IPS-15b (cell line): Measurements from ENCODE around the gene NUP98.

Source experiments
- H3K27me3 ChIP-seq: one replicate; pipeline ENCODE4 v1.6.1; 2013; ENCODE audit warnings: low read length; ENCODE audit not compliant: control insufficient read depth, insufficient read depth
- H3K36me3 ChIP-seq: one replicate; pipeline ENCODE4 v1.6.1; 2013; ENCODE audit warnings: low read length; ENCODE audit not compliant: control insufficient read depth, insufficient read depth
- H3K4me1 ChIP-seq: one replicate; pipeline ENCODE4 v1.6.1; 2013; ENCODE audit warnings: mild to moderate bottlenecking, low read length; ENCODE audit not compliant: control insufficient read depth, insufficient read depth
- H3K4me3 ChIP-seq: one replicate; pipeline ENCODE4 v1.5.1; 2013; ENCODE audit warnings: low read depth, low read length
- H3K9ac ChIP-seq: one replicate; pipeline ENCODE4 v1.6.1; 2013; ENCODE audit warnings: low read depth, mild to moderate bottlenecking, low read length
- H3K9me3 ChIP-seq: one replicate; pipeline ENCODE4 v1.6.1; 2013; ENCODE audit warnings: mild to moderate bottlenecking, low read length; ENCODE audit not compliant: control insufficient read depth, insufficient read depth

NUP98 gene

GRCh38 chr11:3834664-3835461 is 37.5 kb upstream of the NUP98 start:
- Histone ChIP-seq H3K4me3 (no peak overlapping the region), H3K9ac (no peak overlapping the region), H3K36me3 (peaks cover 2% of the 10 kb centered on the region), H3K27me3 (no peaks in the 10 kb centered on the region), H3K4me1 (peaks cover 19% of the 10 kb centered on the region), H3K9me3 (no peaks in the 10 kb centered on the region)

DNA sequence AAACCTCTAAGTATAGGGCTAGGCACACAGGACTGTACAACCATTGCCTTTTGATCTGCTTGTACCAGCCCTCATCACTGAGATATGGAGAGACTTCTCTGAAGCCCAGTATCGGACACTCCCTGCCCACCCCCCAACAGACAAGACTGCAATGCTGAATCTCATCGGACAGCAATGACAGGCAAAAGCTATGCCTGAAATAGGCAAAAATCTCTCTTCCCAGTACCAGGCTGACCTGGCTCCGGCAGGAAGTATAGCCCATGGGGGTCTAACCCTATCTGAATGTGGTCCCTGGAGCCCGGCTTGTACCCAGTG is 37.0 kb upstream of the NUP98 start:
- Histone ChIP-seq H3K27me3 (no peaks in the 10 kb centered on the region), H3K4me1 (peaks cover 17% of the 10 kb centered on the region), H3K9me3 (no peaks in the 10 kb centered on the region), H3K36me3 (peaks cover 2% of the 10 kb centered on the region), H3K4me3 (no peak overlapping the region), H3K9ac (no peak overlapping the region)

GRCh38 chr11:3833449-3833848 is 36.1 kb upstream of the NUP98 start:
- Histone ChIP-seq H3K36me3 (peaks cover 2% of the 10 kb centered on the region), H3K4me3 (no peak overlapping the region), H3K4me1 (peaks cover 17% of the 10 kb centered on the region), H3K27me3 (no peaks in the 10 kb centered on the region), H3K9me3 (no peaks in the 10 kb centered on the region), H3K9ac (no peak overlapping the region)

DNA sequence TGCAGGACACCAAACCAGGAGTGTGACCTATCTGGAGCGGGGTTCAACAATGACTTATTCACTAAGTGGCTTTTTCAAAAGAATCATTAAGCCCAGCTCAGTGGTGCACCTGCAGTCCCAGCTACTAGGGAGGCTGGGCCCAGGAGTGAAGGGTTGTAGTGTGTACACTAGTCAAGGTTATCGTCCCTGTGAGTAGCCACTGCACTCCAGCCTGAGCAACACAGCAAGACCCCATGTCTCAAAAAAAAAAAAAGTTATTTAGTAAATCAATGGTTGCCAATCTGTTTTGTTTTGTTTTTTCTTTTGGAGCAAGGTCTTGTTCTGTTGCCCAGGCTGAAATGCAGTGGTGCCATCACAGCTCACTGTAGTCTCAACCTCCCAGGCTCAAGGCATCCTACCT is 35.5 kb upstream of the NUP98 start:
- H3K27me3 ChIP-seq: no peaks in the 10 kb centered on the region
- H3K4me3 ChIP-seq: no peak overlapping the region
- peaks cover 6% of the 10 kb centered on the region for H3K36me3 ChIP-seq
- H3K9ac ChIP-seq: no peak overlapping the region
- H3K9me3 ChIP-seq: no peaks in the 10 kb centered on the region
- peaks cover 17% of the 10 kb centered on the region for H3K4me1 ChIP-seq

DNA sequence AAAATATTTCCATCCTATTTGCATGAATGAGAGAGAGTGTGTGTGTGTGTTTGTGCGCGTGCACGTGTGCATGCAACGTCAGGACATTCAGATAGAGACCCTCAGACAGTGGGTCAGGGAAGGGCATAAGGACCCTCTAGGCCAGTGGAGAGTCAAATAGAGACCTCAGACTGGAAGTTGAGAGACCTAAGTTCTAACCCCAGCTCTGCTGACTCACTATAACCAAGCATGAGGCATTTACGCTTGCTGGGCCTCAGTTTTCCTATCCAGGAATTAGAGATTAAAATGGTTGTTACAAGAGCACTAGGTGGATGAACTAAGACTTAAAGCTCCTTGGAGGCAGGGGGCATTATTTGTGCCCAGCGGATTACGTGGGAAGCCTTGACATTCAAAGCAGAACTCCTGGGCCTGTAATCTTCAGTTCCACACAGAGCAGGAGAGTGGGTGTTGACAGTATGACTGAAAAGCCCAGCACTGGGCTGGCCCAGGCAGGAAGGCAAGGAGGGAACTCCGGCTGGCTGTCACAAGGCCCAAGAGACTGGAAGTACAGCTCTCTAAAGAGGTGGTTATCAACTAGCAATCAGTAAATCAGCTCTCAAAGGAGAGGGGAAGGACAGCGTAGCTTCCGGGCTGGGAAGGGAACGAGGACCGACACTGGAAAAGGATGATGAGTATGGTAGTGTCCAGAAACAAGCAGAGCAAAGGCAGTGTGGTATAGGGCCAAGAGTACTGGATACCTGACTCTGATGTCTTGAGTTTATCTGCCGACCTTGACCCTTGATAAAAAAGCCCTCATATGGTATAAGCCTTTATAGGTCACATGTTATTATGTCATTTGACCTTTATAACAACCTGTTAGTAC is 34.3 kb upstream of the NUP98 start:
- Histone ChIP-seq H3K4me3 (no peak overlapping the region), H3K9ac (no peak overlapping the region), H3K27me3 (no peaks in the 10 kb centered on the region), H3K4me1 (peaks cover 19% of the 10 kb centered on the region), H3K36me3 (peaks cover 16% of the 10 kb centered on the region), H3K9me3 (no peaks in the 10 kb centered on the region)

DNA sequence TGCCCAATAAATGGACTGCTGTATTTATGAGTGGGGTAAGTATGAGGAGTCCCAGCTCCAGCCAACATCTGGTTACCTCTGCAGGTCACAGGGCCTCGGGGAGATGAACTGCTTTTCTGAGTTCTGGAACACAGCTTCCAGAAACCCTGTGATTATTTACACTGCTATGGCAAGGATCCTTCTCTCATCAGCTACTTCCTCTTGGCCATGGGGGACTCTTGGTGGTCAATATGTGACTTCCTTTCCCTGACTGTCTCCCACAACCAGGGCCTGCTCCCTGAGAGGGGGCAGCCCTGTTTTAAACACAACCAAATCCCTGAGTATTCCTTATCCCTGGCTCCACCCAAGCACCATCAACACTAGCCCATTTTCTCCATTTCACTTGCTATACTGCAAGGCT is 33.4 kb upstream of the NUP98 start:
- Histone ChIP-seq H3K36me3 (peaks cover 16% of the 10 kb centered on the region), H3K4me3 (no peak overlapping the region), H3K4me1 (peaks cover 28% of the 10 kb centered on the region), H3K27me3 (no peaks in the 10 kb centered on the region), H3K9ac (no peak overlapping the region), H3K9me3 (no peaks in the 10 kb centered on the region)

GRCh38 chr11:3830088-3830487 is 32.7 kb upstream of the NUP98 start:
- peaks cover 16% of the 10 kb centered on the region for H3K36me3 ChIP-seq
- H3K9ac ChIP-seq: no peak overlapping the region

DNA sequence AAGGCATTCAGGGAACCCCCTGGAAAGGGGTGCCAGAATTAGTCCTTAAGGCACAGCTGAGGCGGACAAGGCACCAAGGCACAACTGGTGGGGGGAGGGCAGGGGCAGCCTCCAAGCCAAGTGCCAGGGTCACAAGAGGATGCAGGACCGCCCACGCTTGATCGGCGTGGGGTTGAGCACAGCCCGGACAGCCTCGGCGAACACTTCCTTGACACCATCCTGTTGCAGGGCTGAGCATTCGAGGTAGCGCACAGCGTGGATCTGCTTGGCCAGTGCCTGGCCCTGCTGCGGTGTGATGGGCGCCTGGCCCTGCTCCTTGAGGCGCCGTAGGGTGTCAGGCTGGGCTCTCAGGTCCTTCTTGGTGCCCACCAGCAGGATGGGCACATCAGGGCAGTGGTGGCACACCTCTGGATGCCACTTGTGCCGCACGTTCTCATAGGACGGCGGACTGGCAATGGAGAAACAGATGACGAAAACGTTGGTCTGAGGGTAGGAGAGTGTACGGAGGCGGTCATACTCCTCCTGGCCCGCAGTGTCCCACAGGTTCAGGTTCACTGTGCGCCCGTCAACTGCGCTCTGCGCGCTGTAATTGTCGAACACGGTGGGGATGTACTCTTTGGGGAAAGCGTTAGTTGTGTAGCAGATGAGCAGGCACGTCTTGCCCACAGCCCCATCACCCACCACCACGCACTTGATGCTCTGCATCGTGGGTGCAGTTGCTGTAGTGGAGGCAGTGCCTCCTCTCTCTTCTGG is 30.3 kb upstream of the NUP98 start:
- H3K27me3 ChIP-seq: no peaks in the 10 kb centered on the region
- H3K36me3 ChIP-seq: peaks cover 18% of the 10 kb centered on the region
- H3K9ac ChIP-seq: no peak overlapping the region
- no peak overlapping the region for H3K4me3 ChIP-seq
- no peaks in the 10 kb centered on the region for H3K9me3 ChIP-seq
- H3K4me1 ChIP-seq: peaks cover 25% of the 10 kb centered on the region

More at GRCh38 chr11:3830088-3830487, 32.7 kb upstream of the NUP98 start:
- H3K27me3 ChIP-seq: no peaks in the 10 kb centered on the region
- H3K4me3 ChIP-seq: no peak overlapping the region
- H3K4me1 ChIP-seq: peaks cover 32% of the 10 kb centered on the region
- no peaks in the 10 kb centered on the region for H3K9me3 ChIP-seq

DNA sequence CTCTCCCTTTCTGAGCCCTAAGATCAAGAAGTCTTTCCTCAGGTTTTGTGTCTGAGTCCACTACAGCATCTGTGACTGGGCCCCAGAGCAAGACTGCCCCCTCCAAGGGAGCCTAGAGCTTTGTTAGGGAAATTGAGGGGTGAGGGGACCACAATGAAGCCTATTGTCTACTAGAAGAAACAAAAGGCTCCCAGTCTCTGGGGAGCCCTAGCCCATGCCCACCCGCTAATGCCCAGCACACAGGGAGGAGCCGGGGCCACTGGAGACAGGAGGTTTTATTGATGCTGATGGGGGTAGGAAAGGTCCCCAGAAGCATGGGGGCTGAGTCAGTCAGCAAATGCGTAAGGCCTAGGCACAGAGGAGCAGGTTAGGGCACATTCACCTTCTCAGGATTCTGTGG is 29.4 kb upstream of the NUP98 start:
- Histone ChIP-seq H3K9ac (no peak overlapping the region), H3K4me3 (peak overlapping the region; percentile 22), H3K36me3 (peaks cover 18% of the 10 kb centered on the region), H3K4me1 (peaks cover 25% of the 10 kb centered on the region), H3K9me3 (no peaks in the 10 kb centered on the region), H3K27me3 (no peaks in the 10 kb centered on the region)

GRCh38 chr11:3825473-3826154 is 28.3 kb upstream of the NUP98 start:
- H3K9ac ChIP-seq: no peak overlapping the region
- H3K36me3 ChIP-seq: peaks cover 16% of the 10 kb centered on the region
- no peak overlapping the region for H3K4me3 ChIP-seq
- peaks cover 25% of the 10 kb centered on the region for H3K4me1 ChIP-seq
- H3K27me3 ChIP-seq: no peaks in the 10 kb centered on the region
- H3K9me3 ChIP-seq: no peaks in the 10 kb centered on the region

- Histone ChIP-seq H3K9me3 (no peaks in the 10 kb centered on the region), H3K27me3 (no peaks in the 10 kb centered on the region), H3K36me3 (peaks cover 16% of the 10 kb centered on the region), H3K4me3 (no peak overlapping the region), H3K9ac (no peak overlapping the region), H3K4me1 (peaks cover 25% of the 10 kb centered on the region)
These were observed 27.5 kb upstream of the NUP98 start for GRCh38 chr11:3824714-3825472.
